Endometrium (tissue), 2 donors: ENCODE results near the gene SDCBP2.

ENCODE experiments used
- FAIRE-seq: peaks from 2 replicates; lab custom pipeline; 2012; peaks lifted over from hg19 to GRCh38; lab: Jason Lieb, UNC
- donor health status: control.
- donor health status: control.

The SDCBP2 gene

GRCh38 chr20:1330075-1330830 is 1.3 kb upstream of the SDCBP2 start:
- FAIRE-seq: no peak

DNA sequence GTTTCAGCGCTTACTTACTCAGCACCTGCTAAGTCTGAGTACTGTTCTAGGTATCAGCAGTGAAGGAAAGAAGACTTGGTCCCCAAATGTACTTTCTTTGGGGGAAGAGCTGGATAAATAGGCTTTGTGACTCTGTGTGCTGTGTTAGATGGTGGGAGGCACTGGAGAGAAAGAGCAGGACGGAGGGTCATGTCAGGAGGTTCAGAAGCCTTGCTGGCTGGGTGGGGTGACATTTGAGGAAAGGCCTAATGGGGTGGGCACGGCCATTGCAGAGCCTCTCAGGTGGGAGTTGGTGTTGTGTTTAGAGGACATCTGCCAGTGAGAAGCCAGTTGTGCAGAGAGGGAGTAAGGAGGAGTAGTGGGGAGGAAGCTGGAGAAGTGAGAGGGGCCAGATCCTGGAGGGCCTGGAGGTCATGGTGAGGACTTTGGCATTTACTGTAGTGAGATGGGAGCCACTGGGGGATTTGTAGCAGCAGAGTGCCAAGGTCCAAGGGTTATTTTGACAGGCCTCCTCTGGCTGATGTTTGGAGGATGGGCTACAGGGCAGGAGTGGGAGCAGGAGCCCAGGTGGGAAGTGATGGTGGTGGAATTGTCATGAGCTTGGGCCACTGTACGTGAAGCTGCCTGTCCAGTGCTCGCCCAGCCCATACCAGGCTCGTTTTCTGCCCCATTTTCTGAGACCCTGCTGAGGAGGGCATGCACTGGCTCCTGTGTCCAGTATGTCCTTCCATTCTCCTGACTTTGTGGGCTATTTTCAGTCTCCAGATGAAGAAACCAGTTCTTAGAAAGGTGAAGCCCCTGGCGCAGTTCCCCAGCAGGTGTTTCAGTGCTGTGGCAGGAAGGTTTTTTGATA is 886 bp downstream of the SDCBP2 start:
- no peak for FAIRE-seq

DNA sequence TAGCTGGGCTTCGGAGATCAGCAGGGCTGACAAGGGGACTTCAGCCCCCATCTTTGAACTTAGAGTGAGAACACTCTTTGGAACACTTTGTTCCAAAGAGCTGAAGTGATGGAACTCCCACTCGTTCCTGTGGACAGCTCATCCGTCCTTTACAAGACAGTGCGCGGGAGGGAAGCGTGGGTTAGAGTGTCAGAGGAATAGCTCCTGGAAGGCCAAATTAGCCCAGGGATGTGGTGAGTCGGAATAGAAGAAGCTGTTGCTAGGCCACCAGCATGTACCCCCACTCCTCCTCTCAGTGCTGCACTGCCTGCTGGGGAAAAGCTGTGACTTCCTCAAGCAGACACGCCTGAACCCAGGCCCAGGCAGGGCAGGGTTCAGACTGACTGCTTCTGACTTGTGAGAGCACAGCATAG is 1.7 kb downstream of the SDCBP2 start:
- no peak for FAIRE-seq

- FAIRE-seq: no peak
Observed at GRCh38 chr20:1326031-1326930, 2.7 kb downstream of the SDCBP2 start.

DNA sequence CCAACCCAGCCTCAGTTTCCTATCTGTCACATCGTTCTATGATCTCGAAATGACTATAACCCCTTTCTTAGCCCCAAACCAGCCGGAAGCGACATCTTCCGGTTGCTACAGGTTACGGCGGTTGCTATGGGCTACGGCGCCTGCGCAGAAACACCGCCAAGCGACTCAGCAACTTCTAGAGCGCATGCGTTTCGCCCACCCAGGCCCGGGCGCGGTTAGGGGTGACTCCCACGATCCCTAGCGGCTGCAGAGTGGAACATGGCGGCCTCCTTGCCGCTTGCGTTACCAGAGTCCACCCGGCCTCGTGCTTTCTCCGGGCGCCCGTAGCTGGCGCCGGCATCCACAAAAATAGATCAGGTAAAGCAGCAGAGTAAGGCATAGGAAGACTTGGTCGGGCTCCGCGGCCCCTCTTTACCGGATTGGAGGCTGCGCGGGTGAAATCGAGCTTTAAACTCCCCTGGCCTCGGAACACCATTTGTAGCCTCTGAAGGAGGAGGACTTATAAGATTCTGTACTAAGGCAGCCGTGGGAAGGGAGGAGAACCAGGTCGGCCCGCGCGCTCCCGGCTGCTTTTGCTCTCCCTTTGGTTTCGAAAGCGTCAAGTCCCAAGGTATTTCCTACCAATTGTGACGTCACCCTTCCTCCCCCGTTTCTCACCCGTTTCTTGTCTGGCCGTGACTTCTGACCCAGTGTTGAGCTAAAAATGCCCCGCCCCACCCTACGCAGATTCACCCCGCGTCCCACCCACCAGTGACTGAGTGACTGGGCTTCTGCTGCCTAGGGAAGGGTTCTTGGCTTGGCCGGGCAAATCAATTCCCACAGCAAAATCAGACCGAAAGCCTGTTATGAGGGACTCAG is 3.5 kb downstream of the SDCBP2 start:
- peak; percentile 84 for FAIRE-seq

- no peak for FAIRE-seq
Observed at GRCh38 chr20:1324598-1325172, 4.3 kb downstream of the SDCBP2 start.

DNA sequence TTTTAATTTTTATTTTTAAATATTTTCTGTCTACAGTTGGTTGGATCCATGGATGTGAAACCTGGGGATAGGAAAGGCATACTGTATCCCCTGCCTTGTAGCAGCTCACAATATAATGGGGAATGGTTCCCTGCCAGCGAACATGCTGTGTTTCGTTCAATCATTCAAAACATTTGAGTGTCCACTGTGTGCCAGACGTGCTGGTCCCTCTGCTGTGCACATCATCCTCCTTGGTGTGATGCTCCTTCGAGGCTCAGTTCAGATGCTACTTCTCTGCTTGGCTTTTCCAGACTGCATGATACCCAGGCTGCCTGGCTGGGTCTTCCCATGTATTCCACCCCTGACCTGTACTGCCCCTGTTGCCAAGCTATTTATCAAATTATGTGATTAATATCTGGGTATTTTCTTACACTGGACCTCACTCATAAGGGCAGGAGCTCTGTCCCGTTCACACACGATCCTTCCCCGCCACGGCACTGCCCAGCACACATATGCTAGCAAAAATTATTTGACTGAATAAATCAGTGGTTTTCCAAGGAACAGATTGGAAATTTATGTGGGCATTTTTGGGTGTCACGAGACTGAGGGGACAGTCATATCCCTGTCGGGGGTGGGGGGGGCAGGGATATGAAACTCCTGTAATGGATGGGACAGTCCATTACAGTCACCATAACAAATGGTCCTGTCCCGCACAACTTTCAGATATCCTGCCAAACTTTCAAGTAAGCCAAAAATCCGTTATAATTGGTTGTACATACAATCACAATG is 4.9 kb downstream of the SDCBP2 start:
- no peak for FAIRE-seq

DNA sequence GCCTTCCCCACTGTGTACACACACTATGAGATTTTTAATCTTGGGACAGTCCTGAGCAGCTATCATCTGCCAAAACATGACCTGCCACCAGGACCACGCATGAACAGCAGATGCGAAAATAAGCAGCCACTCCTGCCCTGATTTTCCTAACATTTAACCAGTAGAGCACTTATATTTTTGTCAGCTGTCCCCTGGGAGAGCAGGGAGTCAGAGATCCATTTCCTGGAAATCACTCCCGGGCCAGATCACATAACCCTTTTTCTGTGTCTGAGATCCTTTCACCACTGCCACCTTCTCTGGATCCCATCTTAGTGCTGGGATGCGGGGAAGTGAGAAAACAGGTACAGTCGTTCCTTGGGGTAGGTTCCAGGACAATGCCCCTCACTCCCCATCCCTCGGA is 5.7 kb downstream of the SDCBP2 start:
- FAIRE-seq: no peak

GRCh38 chr20:1322511-1323245 is 6.3 kb downstream of the SDCBP2 start:
- FAIRE-seq: no peak

- no peak for FAIRE-seq
Observed at GRCh38 chr20:1321654-1321939, 7.3 kb downstream of the SDCBP2 start.

DNA sequence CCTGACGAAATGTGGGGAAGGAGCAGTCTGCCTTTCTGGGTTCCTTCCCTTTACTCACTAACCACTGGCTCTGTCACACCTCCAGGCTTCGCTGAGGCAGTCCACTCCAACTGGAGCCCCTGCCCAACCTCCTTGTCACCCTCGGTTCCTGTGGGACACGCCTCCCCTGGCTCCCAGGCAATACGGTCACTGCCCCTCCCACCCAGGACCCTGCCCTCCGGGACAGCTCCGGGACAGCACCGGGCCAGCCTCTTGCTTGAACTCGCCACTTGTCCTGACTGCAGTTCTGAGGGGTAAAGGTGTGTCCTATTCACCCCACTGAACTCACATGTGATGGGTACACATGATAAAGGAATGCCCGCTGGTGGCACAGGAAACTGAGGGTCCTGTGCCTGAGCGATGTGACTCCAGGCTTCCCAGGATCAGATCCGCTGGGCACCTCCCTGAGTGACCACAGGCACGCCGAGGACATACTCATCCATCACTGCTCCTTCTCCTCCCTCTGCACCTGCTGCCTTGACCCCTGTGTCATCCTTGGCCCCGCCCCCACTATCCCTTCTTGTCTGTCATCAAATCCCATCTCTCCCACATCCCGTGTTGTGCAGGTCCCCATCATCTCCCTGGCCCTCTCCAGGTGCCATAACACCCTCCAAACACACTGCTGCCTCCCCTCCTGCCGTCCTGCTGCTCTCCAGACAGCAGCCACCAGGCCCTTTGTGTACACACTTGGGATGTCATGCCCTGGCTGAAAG is 7.9 kb downstream of the SDCBP2 start:
- FAIRE-seq: no peak

- no peak for FAIRE-seq
Observed at GRCh38 chr20:1320016-1320415, 8.9 kb downstream of the SDCBP2 start.

GRCh38 chr20:1319462-1319861 is 9.5 kb downstream of the SDCBP2 start:
- no peak for FAIRE-seq

GRCh38 chr20:1319051-1319450 is 9.9 kb downstream of the SDCBP2 start:
- no peak for FAIRE-seq

GRCh38 chr20:1317545-1318255 is 11.2 kb downstream of the SDCBP2 start:
- FAIRE-seq: no peak

GRCh38 chr20:1315804-1316203 is 13.1 kb downstream of the SDCBP2 start:
- FAIRE-seq: no peak

DNA sequence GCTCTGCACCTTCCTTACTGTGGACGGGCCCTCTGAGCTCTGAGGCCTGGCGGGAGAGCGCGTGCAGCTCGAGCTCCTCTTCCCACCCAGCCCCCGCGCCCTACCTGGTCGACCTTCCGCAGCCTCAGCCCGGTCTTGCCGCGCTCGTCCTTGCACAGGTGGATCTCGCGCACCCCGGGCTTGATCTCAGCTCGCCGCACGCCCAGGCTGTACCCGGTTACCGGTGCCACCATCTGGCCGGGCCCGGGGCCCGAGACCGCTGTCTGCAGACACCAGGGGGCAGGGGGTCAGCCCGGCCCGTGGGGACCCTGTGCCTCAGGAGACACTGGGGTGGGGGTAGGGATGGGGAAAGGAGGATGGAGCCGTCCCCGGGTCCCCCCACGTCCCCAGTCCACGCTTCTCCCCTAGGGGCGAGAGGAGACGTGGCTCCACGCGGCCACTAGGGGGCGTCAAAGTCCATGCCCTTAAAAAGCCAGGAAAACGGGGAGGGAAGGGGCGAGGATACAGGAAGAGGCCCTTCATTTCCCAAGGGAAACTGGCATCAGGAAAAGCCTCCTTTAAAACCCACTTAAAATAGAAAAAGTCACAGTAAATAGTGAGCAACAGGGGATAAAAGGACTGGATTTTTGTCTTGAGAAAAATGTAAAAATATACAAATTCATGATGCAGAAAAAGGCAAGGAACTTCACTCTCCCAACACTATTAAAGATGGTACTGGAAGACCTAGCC is 15.5 kb downstream of the SDCBP2 start:
- no peak for FAIRE-seq

- no peak for FAIRE-seq
Observed at GRCh38 chr20:1312904-1313235, 16.1 kb downstream of the SDCBP2 start.
